Measurements from ENCODE around the gene GPSM1. TPM values are rescaled to one million over a fixed set of nuclear protein-coding genes. Genes with fewer than 3 reads are reported as not detected.

GPSM1 gene
- total and polyA plus RNA-seq, 5 donors from 2014 or later = 0.59 to 12.3 (median 1.3) TPM

- H3K4me3 Mint-ChIP-seq = no peak overlapping the region
- DNase-seq = no peak
- H3K36me3 Mint-ChIP-seq = no peaks in the 10 kb centered on the region
- Histone ChIP-seq H3K4me1 (ENCODE audit: control insufficient read depth, insufficient read depth, low read length, poor library complexity, severe bottlenecking) (peaks cover 11% of the 10 kb centered on the region), H3K4me3 (ENCODE audit: low read depth, low read length) (no peak overlapping the region), H3K36me3 (ENCODE audit: control insufficient read depth, insufficient read depth, low read length) (no peaks in the 10 kb centered on the region), H3K27ac (ENCODE audit: insufficient read depth, low read length, poor library complexity, severe bottlenecking) (no peak overlapping the region), H3K9me3 (ENCODE audit: control insufficient read depth in 2 of 2, low read length in 2 of 2) (peaks cover 2 to 8% of the 10 kb centered on the region in 2 experiments), H3K27me3 (ENCODE audit: control insufficient read depth, insufficient read depth, low read length) (peaks cover 2% of the 10 kb centered on the region)
- no peaks in the 10 kb centered on the region for H3K4me1 Mint-ChIP-seq
- H3K27ac Mint-ChIP-seq = peak overlapping the region in 1 of 3 donors; percentile 69
- no peak for ATAC-seq (ENCODE audit: low read depth in 2 of 2)
- peaks cover 0 to 2% (median 0%) of the 10 kb centered on the region in 7 donors for H3K9me3 Mint-ChIP-seq
- H3K27me3 Mint-ChIP-seq = no peaks in the 10 kb centered on the region
Measured at GRCh38 chr9:136313111-136314055, 14.0 kb upstream of the GPSM1 start.

GRCh38 chr9:136314056-136314416 lies 13.3 kb upstream of the GPSM1 start:
- Histone ChIP-seq H3K36me3 (ENCODE audit: control insufficient read depth, insufficient read depth, low read length) (no peaks in the 10 kb centered on the region), H3K4me3 (ENCODE audit: low read depth, low read length) (no peak overlapping the region), H3K9me3 (ENCODE audit: control insufficient read depth in 2 of 2, low read length in 2 of 2) (peaks cover 2 to 8% of the 10 kb centered on the region in 2 experiments), H3K4me1 (ENCODE audit: control insufficient read depth, insufficient read depth, low read length, poor library complexity, severe bottlenecking) (peaks cover 11% of the 10 kb centered on the region), H3K27me3 (ENCODE audit: control insufficient read depth, insufficient read depth, low read length) (no peaks in the 10 kb centered on the region), H3K27ac (ENCODE audit: insufficient read depth, low read length, poor library complexity, severe bottlenecking) (no peak overlapping the region)
- peaks cover 0 to 2% (median 0%) of the 10 kb centered on the region in 7 donors for H3K9me3 Mint-ChIP-seq
- no peak for ATAC-seq (ENCODE audit: low read depth in 2 of 2)
- no peak overlapping the region for H3K4me3 Mint-ChIP-seq
- H3K27ac Mint-ChIP-seq = peak overlapping the region in 1 of 3 donors; percentile 69
- DNase-seq = no peak
- no peaks in the 10 kb centered on the region for H3K27me3 Mint-ChIP-seq
- H3K36me3 Mint-ChIP-seq = no peaks in the 10 kb centered on the region
- H3K4me1 Mint-ChIP-seq = no peaks in the 10 kb centered on the region

GRCh38 chr9:136314944-136315343 lies 12.4 kb upstream of the GPSM1 start:
- H3K4me1 ChIP-seq (ENCODE audit: control insufficient read depth, insufficient read depth, low read length, poor library complexity, severe bottlenecking) = peaks cover 11% of the 10 kb centered on the region
- H3K9me3 ChIP-seq (ENCODE audit: control insufficient read depth in 2 of 2, low read length in 2 of 2) = peaks cover 2 to 8% of the 10 kb centered on the region in 2 experiments
- ATAC-seq (ENCODE audit: low read depth in 2 of 2) = no peak
- H3K27me3 ChIP-seq (ENCODE audit: control insufficient read depth, insufficient read depth, low read length) = no peaks in the 10 kb centered on the region
- H3K27ac ChIP-seq (ENCODE audit: insufficient read depth, low read length, poor library complexity, severe bottlenecking) = no peak overlapping the region
- Mint-ChIP-seq H3K9me3 (peaks cover 0 to 2% (median 0%) of the 10 kb centered on the region in 7 donors), H3K4me3 (no peak overlapping the region), H3K27ac (no peak overlapping the region), H3K4me1 (no peaks in the 10 kb centered on the region), H3K36me3 (no peaks in the 10 kb centered on the region), H3K27me3 (no peaks in the 10 kb centered on the region)
- DNase-seq = no peak
- H3K4me3 ChIP-seq (ENCODE audit: low read depth, low read length) = no peak overlapping the region
- no peaks in the 10 kb centered on the region for H3K36me3 ChIP-seq (ENCODE audit: control insufficient read depth, insufficient read depth, low read length)

GRCh38 chr9:136316271-136316751 lies 11.0 kb upstream of the GPSM1 start:
- Histone ChIP-seq H3K27me3 (ENCODE audit: control insufficient read depth, insufficient read depth, low read length) (no peaks in the 10 kb centered on the region), H3K27ac (ENCODE audit: insufficient read depth, low read length, poor library complexity, severe bottlenecking) (no peak overlapping the region), H3K4me3 (ENCODE audit: low read depth, low read length) (no peak overlapping the region), H3K9me3 (ENCODE audit: control insufficient read depth in 2 of 2, low read length in 2 of 2) (peaks cover 2 to 8% of the 10 kb centered on the region in 2 experiments), H3K4me1 (ENCODE audit: control insufficient read depth, insufficient read depth, low read length, poor library complexity, severe bottlenecking) (peaks cover 6% of the 10 kb centered on the region), H3K36me3 (ENCODE audit: control insufficient read depth, insufficient read depth, low read length) (no peaks in the 10 kb centered on the region)
- ATAC-seq (ENCODE audit: low read depth in 2 of 2) (no peak), DNase-seq (no peak)
- Mint-ChIP-seq H3K4me3 (peak overlapping the region in 1 of 4 donors; percentile 73), H3K9me3 (peaks cover 0 to 2% (median 0%) of the 10 kb centered on the region in 7 donors), H3K27me3 (no peaks in the 10 kb centered on the region), H3K36me3 (no peaks in the 10 kb centered on the region), H3K4me1 (no peaks in the 10 kb centered on the region), H3K27ac (no peak overlapping the region)

GRCh38 chr9:136316896-136317676 lies 10.3 kb upstream of the GPSM1 start:
- peaks cover 2 to 8% of the 10 kb centered on the region in 2 experiments for H3K9me3 ChIP-seq (ENCODE audit: control insufficient read depth in 2 of 2, low read length in 2 of 2)
- no peaks in the 10 kb centered on the region for H3K4me1 ChIP-seq (ENCODE audit: control insufficient read depth, insufficient read depth, low read length, poor library complexity, severe bottlenecking)
- no peaks in the 10 kb centered on the region for H3K36me3 ChIP-seq (ENCODE audit: control insufficient read depth, insufficient read depth, low read length)
- H3K4me3 Mint-ChIP-seq = no peak overlapping the region
- no peak overlapping the region for H3K27ac Mint-ChIP-seq
- H3K27ac ChIP-seq (ENCODE audit: insufficient read depth, low read length, poor library complexity, severe bottlenecking) = no peak overlapping the region
- ATAC-seq (ENCODE audit: low read depth in 2 of 2) (no peak), DNase-seq (no peak)
- H3K36me3 Mint-ChIP-seq = no peaks in the 10 kb centered on the region
- H3K4me3 ChIP-seq (ENCODE audit: low read depth, low read length) = no peak overlapping the region
- H3K9me3 Mint-ChIP-seq = peaks cover 0 to 2% (median 0%) of the 10 kb centered on the region in 7 donors
- no peaks in the 10 kb centered on the region for H3K27me3 ChIP-seq (ENCODE audit: control insufficient read depth, insufficient read depth, low read length)
- no peaks in the 10 kb centered on the region for H3K4me1 Mint-ChIP-seq
- H3K27me3 Mint-ChIP-seq = peaks cover 2% of the 10 kb centered on the region

- DNase-seq (no peak), ATAC-seq (ENCODE audit: low read depth in 2 of 2) (no peak)
- H3K27ac ChIP-seq (ENCODE audit: insufficient read depth, low read length, poor library complexity, severe bottlenecking) = no peak overlapping the region
- H3K27ac Mint-ChIP-seq = no peak overlapping the region
- H3K36me3 ChIP-seq (ENCODE audit: control insufficient read depth, insufficient read depth, low read length) = no peaks in the 10 kb centered on the region
- no peaks in the 10 kb centered on the region for H3K4me1 Mint-ChIP-seq
- H3K9me3 Mint-ChIP-seq = peaks cover 0 to 2% (median 0%) of the 10 kb centered on the region in 7 donors
- H3K36me3 Mint-ChIP-seq = no peaks in the 10 kb centered on the region
- H3K27me3 ChIP-seq (ENCODE audit: control insufficient read depth, insufficient read depth, low read length) = no peaks in the 10 kb centered on the region
- no peak overlapping the region for H3K4me3 ChIP-seq (ENCODE audit: low read depth, low read length)
- peaks cover 4% of the 10 kb centered on the region for H3K27me3 Mint-ChIP-seq
- no peak overlapping the region for H3K4me3 Mint-ChIP-seq
- H3K4me1 ChIP-seq (ENCODE audit: control insufficient read depth, insufficient read depth, low read length, poor library complexity, severe bottlenecking) = no peaks in the 10 kb centered on the region
- H3K9me3 ChIP-seq (ENCODE audit: control insufficient read depth in 2 of 2, low read length in 2 of 2) = peaks cover 2 to 8% of the 10 kb centered on the region in 2 experiments
Measured at GRCh38 chr9:136317695-136318094, 9.6 kb upstream of the GPSM1 start.

- Mint-ChIP-seq H3K27me3 (peaks cover 4% of the 10 kb centered on the region), H3K27ac (no peak overlapping the region), H3K4me3 (no peak overlapping the region), H3K4me1 (no peaks in the 10 kb centered on the region), H3K9me3 (peaks cover 0 to 2% (median 0%) of the 10 kb centered on the region in 7 donors), H3K36me3 (no peaks in the 10 kb centered on the region)
- DNase-seq = no peak
- no peaks in the 10 kb centered on the region for H3K36me3 ChIP-seq (ENCODE audit: control insufficient read depth, insufficient read depth, low read length)
- ATAC-seq (ENCODE audit: low read depth in 2 of 2) = no peak
- no peak overlapping the region for H3K4me3 ChIP-seq (ENCODE audit: low read depth, low read length)
- no peaks in the 10 kb centered on the region for H3K4me1 ChIP-seq (ENCODE audit: control insufficient read depth, insufficient read depth, low read length, poor library complexity, severe bottlenecking)
- H3K27me3 ChIP-seq (ENCODE audit: control insufficient read depth, insufficient read depth, low read length) = no peaks in the 10 kb centered on the region
- H3K27ac ChIP-seq (ENCODE audit: insufficient read depth, low read length, poor library complexity, severe bottlenecking) = no peak overlapping the region
- H3K9me3 ChIP-seq (ENCODE audit: control insufficient read depth in 2 of 2, low read length in 2 of 2) = peaks cover 2 to 8% of the 10 kb centered on the region in 2 experiments
Measured at GRCh38 chr9:136318111-136318775, 9.1 kb upstream of the GPSM1 start.
